Ectodermal cell (in vitro differentiated cells): ENCODE results near the gene C4B.
"Not testable (repeated sequence)": the region's sequence is repeated elsewhere in the genome, so short reads cannot be mapped to it uniquely, and the experiment has no call there.

Source experiments
- H3K27ac ChIP-seq: 2 replicates; pipeline ENCODE4 v1.7.0; 2013; ENCODE audit warnings: mild to moderate bottlenecking, low read depth, low read length; ENCODE audit not compliant: insufficient read depth, poor library complexity, severe bottlenecking
- H3K27me3 ChIP-seq: 2 replicates; pipeline ENCODE4 v1.7.0; 2013; ENCODE audit warnings: mild to moderate bottlenecking, low read length; ENCODE audit not compliant: insufficient read depth, control insufficient read depth, poor library complexity, severe bottlenecking
- H3K36me3 ChIP-seq: one replicate; pipeline ENCODE4 v1.7.0; 2013; ENCODE audit warnings: low read length; ENCODE audit not compliant: control insufficient read depth, insufficient read depth
- H3K4me1 ChIP-seq: one replicate; pipeline ENCODE4 v1.7.0; 2013; ENCODE audit warnings: low read length; ENCODE audit not compliant: control insufficient read depth, insufficient read depth
- H3K4me3 ChIP-seq: 2 replicates; pipeline ENCODE4 v1.7.0; 2013; ENCODE audit warnings: low read depth, low read length, control low read depth; ENCODE audit not compliant: insufficient read depth
- H3K9me3 ChIP-seq: 2 replicates; pipeline ENCODE4 v1.7.0; 2013; ENCODE audit warnings: mild to moderate bottlenecking, low read length, moderate library complexity; ENCODE audit not compliant: control insufficient read depth
- WGBS, 2 experiments: methylation state at CpG; one replicate each; pipeline ENCODE4 v1.1.7; 2013; ENCODE audit warnings: missing lambda C conversion rate in 2 of 2; 5-methylcytosine and 5-hydroxymethylcytosine counted together

The C4B gene

DNA sequence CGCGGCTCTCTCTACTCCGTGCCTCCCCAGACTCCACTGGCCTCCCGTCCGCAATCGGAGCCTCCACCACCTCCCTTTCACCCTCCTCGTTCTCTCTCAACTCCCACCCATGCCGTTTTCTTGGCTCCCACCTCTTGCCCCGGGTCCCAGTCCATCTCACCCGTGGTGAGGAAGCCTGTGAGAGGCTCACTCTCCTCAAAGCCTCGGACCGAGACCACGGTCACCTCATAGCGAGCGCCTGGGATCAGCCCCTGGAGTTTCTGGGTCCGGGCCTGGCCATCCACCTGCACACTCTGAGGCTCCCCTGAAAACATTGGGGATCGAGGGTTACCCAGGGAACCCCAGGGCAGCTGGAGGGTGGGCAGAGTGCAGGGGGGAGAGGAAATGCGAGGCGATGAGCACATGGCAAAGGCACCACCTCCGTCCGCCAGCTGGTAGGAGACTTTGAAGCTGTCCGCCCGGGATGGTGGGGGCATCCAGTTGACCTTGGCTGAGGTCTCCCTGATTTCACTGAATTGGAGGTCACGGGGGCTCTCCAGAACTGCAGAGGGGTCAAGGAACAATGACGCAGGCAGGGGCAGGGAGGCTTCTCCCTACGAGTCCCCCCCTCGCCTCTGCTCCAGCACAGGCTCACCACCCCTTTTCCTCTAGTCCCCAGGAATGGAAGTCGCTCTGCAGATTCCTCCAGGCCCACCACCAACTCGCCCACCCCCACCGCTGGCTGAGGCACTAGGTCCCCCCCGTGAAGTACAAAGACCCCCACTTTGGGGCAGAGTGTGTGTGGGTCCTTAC lies 29.2 kb downstream of the C4B start:
- H3K27ac ChIP-seq, H3K27me3 ChIP-seq, H3K9me3 ChIP-seq, H3K4me3 ChIP-seq, H3K36me3 ChIP-seq, H3K4me1 ChIP-seq: not testable (repeated sequence)
- 93% methylated on average over 13 to 14 of the region's 31 CpGs for WGBS, 2 experiments

DNA sequence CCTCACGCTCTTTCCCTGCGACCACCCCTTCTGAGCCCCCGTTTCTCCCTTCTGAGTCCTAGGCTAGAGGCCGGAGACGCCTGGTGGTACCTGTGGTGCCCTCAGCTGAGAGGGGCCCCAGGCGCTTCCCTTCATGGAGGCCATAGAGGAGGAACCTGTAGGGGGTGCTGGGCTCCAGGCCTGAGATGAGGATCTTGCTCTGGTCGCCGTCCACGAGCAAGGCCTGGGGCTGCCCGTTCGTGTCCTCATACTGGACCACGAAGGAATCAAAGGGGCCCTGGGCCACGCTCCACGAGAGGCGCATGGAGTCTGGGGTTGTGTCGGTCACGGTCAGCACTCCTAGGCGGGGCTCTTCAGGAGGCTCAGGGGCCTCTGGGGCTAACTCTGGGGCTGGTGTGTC lies 30.3 kb downstream of the C4B start:
- H3K36me3 ChIP-seq, H3K4me3 ChIP-seq, H3K27ac ChIP-seq, H3K9me3 ChIP-seq, H3K4me1 ChIP-seq, H3K27me3 ChIP-seq: not testable (repeated sequence)
- WGBS, 2 experiments: 93 to 94% methylated on average over 7 to 8 of the region's 18 CpGs

DNA sequence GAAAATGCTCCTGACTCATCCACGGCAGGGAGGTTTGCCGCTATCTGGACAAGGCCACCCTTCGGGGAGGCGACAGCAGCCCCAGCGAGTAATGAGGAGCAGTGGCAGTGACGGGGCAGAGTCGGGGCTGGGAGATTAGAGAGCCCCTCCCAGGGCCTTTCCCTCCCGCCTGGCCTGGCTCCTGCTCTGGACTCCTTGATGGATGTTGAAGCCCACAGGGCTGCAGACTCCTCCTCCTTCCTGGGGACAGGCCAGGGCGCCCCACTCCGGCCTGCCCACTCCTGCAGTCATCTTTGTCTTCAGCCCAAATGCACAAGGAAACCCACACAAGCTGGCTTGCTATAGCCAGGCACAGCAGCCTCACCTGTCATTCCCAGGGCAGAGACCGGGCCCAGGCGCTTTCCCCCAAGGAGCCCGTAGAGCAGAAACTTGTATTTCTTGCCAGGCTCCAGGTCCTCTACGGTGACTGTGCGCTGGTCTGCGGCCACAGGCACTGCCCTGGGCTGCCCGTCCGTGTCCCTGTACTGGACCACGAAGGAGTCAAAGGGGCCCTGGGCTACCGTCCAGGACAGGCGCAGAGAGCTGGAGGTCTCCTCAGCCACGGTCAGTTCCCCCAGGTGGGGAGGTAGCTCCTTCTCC lies 31.3 kb downstream of the C4B start:
- Histone ChIP-seq H3K9me3 (no peaks in the 10 kb centered on the region), H3K4me1 (peaks cover 3% of the 10 kb centered on the region), H3K27ac (no peak overlapping the region), H3K4me3 (no peak overlapping the region), H3K27me3 (no peaks in the 10 kb centered on the region), H3K36me3 (no peaks in the 10 kb centered on the region)
- WGBS, 2 experiments: 93% methylated on average over 22 of the region's 22 CpGs

DNA sequence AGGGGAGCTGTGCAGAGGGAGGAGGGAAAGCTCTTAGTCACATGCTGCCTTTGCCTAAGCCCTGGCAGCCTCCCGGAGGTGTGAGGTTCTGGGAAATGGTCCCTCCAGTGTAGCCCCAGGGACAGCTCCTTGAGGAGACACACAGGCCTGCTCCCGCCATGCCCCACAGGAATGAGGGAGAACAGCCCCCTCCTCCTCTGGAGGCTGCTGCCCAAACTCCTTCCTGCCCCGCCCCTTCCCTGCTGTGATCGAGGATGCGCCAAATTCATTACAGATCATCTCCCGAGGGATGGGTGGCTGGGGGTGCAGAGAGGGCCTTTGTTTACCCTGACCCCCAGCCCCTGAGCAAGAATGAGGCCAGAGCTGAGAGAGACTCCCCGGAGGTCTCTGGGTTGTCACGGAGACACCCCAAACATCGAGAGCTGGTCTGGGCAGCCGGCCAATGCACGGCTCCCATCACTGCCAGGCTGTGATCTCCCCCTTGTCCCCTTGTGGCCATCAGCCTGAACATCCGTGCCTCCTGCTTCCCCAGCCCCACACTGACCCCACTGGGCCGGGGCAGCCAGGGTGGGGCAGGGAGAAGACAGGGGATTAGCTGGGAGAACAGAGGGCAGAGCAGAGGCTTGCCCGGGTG lies 32.0 kb downstream of the C4B start:
- 73 to 79% methylated on average over 14 of the region's 14 CpGs for WGBS, 2 experiments
- H3K36me3 ChIP-seq: no peaks in the 10 kb centered on the region
- H3K27ac ChIP-seq: no peak overlapping the region
- H3K27me3 ChIP-seq: no peaks in the 10 kb centered on the region
- no peak overlapping the region for H3K4me3 ChIP-seq
- peaks cover 3% of the 10 kb centered on the region for H3K4me1 ChIP-seq
- no peaks in the 10 kb centered on the region for H3K9me3 ChIP-seq

DNA sequence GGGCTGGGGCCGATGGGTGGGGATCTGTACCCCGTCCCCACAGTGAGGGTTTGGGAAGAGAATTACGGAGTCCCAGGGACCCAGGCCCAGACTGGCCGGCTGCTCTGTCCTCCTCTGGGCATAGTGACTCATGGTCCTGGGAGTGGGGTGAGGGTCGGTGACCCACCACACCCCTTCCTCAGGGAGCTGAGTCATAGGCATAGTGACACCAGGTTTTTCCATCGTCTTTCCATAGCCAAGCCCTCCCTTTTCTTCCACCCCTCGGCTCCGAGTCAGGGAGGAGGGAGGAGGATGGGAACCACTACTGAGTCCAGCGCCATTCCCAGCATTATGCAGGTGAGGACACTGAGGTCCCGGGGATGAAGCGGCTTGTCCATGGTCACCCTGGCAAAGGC lies 32.5 kb downstream of the C4B start:
- H3K27ac ChIP-seq: no peak overlapping the region
- 83 to 87% methylated on average over 11 of the region's 11 CpGs for WGBS, 2 experiments
- H3K36me3 ChIP-seq: no peaks in the 10 kb centered on the region
- no peaks in the 10 kb centered on the region for H3K27me3 ChIP-seq
- H3K4me3 ChIP-seq: no peak overlapping the region
- peaks cover 3% of the 10 kb centered on the region for H3K4me1 ChIP-seq
- no peaks in the 10 kb centered on the region for H3K9me3 ChIP-seq

DNA sequence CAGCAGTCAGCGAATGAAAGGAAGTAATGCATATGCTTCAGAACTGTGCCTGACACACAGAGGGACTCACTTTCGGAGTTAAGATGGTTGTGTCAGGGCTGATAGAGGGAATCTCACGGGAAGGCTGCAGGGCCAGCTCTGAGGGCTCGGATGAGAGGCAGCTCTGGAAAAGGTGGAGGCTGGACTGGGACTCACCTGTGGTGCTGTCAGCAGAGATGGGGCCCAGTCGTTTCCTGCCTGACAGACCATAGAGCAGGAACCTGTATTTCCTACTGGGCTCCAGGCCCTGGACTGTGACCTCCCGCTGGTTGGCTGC lies 32.9 kb downstream of the C4B start:
- no peaks in the 10 kb centered on the region for H3K36me3 ChIP-seq
- no peak overlapping the region for H3K27ac ChIP-seq
- H3K4me1 ChIP-seq: peaks cover 3% of the 10 kb centered on the region
- 89 to 92% methylated on average over 6 of the region's 6 CpGs for WGBS, 2 experiments
- no peaks in the 10 kb centered on the region for H3K9me3 ChIP-seq
- H3K4me3 ChIP-seq: no peak overlapping the region
- H3K27me3 ChIP-seq: no peaks in the 10 kb centered on the region

DNA sequence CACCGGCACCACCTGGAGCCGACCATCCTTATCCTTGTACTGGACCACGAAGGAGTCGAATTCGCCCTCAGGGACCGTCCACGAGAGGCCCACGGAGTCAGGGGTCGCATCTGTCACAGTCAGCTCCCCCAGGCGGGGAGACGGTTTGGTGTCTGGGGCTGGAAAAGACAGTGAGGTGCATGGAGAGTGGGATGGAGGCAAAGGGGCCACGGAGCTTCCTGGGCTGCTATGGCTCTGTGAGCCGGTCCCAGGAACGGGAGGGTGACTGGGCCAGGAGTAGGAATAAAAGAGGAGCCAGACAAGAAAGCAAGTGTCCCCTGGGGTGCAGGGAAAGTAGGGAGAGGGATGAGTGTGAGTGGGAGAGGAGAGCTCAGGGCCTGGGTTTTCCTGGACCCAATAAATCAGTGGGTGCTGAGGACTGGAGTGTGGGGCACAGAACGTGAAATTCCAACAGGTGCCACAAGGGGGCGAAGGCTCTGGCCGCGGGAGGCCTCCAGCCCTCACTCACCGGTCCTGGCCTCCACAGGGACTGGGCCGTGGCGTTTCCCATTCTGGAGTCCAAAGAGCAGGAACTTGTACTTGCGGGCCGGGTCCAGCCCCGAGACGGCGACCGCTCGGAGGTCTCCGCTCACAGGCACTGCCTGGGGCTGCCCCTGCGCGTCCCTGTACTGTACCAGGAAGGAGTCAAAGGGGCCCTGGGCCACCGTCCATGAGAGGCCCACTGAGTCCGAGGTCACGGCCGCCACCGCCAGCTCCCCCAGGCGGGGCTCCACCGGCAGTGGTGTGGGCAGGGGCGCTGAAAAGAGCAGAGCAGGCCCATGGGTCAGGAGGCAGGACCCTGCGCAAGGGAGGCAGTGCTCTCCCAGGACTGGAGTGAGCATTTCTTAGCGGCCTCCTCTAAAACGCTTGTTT lies 33.5 kb downstream of the C4B start:
- Histone ChIP-seq H3K27me3 (no peaks in the 10 kb centered on the region), H3K36me3 (no peaks in the 10 kb centered on the region), H3K27ac (no peak overlapping the region), H3K9me3 (no peaks in the 10 kb centered on the region), H3K4me1 (peaks cover 3% of the 10 kb centered on the region), H3K4me3 (no peak overlapping the region)
- 72 to 73% methylated on average over 42 of the region's 42 CpGs for WGBS, 2 experiments

DNA sequence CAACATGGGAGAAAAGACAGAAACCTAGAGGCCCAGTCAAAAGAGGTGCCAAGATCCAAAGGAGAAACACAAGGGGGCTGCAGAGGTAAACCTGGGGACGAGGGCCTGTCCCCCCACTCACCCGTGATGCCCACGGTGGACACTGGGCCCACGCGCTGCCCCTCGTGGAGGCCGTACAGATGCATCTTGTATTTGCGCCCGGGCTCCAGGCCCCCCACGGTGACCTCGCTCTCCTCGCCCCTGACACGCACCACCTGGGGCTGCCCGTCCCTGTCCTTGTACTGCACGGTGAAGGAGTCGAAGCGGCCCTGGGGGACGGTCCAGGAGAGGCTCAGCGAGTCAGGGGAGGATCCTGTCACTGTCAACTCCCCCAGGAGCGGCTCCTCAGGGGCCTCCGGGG lies 34.6 kb downstream of the C4B start:
- not testable (repeated sequence) for H3K36me3 ChIP-seq, H3K4me1 ChIP-seq, H3K4me3 ChIP-seq, H3K9me3 ChIP-seq, H3K27ac ChIP-seq, H3K27me3 ChIP-seq
- WGBS, 2 experiments: 91 to 93% methylated on average over 21 of the region's 21 CpGs

DNA sequence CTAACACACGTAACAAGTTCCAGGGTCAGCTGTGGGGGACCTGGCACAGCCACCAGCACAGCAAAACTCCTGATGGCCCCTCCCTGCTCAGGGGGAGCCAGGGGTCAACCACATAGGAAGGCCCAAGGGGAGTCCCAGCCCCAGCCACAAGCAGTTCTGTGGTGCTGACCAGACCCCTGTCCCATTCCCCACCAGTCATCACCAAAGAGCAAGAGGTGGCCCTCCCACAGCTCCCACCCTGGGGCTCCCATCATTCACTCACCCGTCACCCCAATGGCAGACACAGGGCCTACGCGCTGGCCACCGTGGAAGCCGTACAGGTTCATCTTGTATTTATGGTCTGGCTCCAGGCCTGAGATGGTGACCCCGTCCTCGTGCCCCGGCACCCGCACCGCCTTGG lies 35.1 kb downstream of the C4B start:
- WGBS, 2 experiments: 96 to 97% methylated on average over 7 to 9 of the region's 11 CpGs
- H3K4me3 ChIP-seq, H3K27ac ChIP-seq, H3K9me3 ChIP-seq, H3K36me3 ChIP-seq, H3K27me3 ChIP-seq, H3K4me1 ChIP-seq: not testable (repeated sequence)

DNA sequence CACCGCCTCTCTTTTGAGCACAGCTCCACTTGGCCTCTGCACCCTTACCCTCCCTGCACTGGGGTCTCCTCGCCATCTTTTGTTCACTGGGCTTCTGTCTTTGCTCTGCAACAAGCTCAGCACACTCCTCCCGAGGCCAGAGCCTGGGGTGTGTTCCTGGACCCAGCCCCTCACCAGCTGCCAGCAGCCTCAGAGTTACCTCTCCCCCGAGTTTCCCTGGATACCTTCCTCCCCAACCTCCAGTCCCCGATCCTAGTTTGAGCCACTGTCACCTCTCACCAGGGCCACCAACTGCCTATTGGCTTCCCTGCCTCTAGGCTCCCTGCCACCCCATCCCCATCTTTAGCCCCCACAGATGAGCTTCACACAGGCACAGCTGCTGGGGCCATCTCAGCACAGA lies 36.0 kb downstream of the C4B start:
- WGBS, 2 experiments: 83 to 85% methylated on average over 5 of the region's 5 CpGs
- H3K36me3 ChIP-seq: no peaks in the 10 kb centered on the region
- H3K4me1 ChIP-seq: peaks cover 3% of the 10 kb centered on the region
- no peaks in the 10 kb centered on the region for H3K9me3 ChIP-seq
- no peak overlapping the region for H3K27ac ChIP-seq
- H3K27me3 ChIP-seq: no peaks in the 10 kb centered on the region
- H3K4me3 ChIP-seq: no peak overlapping the region
